HCT116 (cell line): Measurements from ENCODE around the gene CNTFR. TPM values are rescaled to one million over a fixed set of nuclear protein-coding genes. Genes with fewer than 3 reads are reported as not detected.

Experiments
- ATAC-seq: fragments of 200-7000 bp; cut with Tn5 transposase; 2 replicates; pipeline ENCODE4 v1.9.1; 2020; ENCODE audit warnings: mild to moderate bottlenecking, moderate library complexity
- BruUV-seq: library from RNA; stranded (reverse); fragments of 400-500 nt; replicated peaks from 2 replicates; lab custom pipeline; 2021; lab: Mats Ljungman, UMichigan
- CTCF ChIA-PET: fragments of 300-600 bp; sonication (Branson Sonifier 250); formaldehyde crosslinking; loops from one replicate; lab custom pipeline; 2021; ENCODE audit warnings: antibody characterized with exemption; lab: Charles Lee
- POLR2A ChIA-PET: fragments of 300-600, 350-600 bp; sonication (Branson Sonifier 250); formaldehyde crosslinking; loops from one replicate; lab custom pipeline; 2021; ENCODE audit warnings: antibody characterized with exemption; lab: Charles Lee
- RAD21 ChIA-PET, 2 experiments: fragments of 300-600 bp; sonication (Branson Sonifier 250); formaldehyde crosslinking; loops; one replicate each; lab custom pipeline; 2023; ENCODE audit warnings: low total read pairs in 2 of 2; ENCODE audit not compliant: uncharacterized antibody in 2 of 2, unreplicated experiment in 2 of 2, low non-redundant PET in 1 of 2; lab: Charles Lee
- DNase-seq: peaks from one replicate; pipeline ENCODE4 v3.0.0-alpha.2; 2010; ENCODE audit warnings: low read depth, low spot score
- H2AFZ ChIP-seq: fragments of 200-600 bp; shearing (Covaris generic), sonication (generic); 2 replicates; pipeline ENCODE4 v1.6.1; 2017; ENCODE audit warnings: low read depth, mixed run types, mixed read lengths, antibody characterized with exemption, low read length; ENCODE audit not compliant: poor library complexity, severe bottlenecking
- H3K27ac ChIP-seq: 2 replicates; pipeline ENCODE4 v1.5.1; 2012; ENCODE audit warnings: low read depth, low read length
- H3K27me3 ChIP-seq: fragments of 200-600 bp; sonication (generic); 2 replicates; pipeline ENCODE4 v1.6.1; 2016; ENCODE audit warnings: mixed run types, low read length, mixed read lengths; ENCODE audit not compliant: insufficient read depth
- H3K36me3 ChIP-seq, 2 experiments: fragments of 200-500 bp in 1 of 2; fragments of 200-600 bp in 1 of 2; sonication (Bioruptor generic) in 1 of 2; sonication (generic) in 1 of 2; 2 replicates each; pipeline versions ENCODE4 v1.5.1 to v1.6.1; 2014 to 2016; ENCODE audit warnings: low read length in 2 of 2, inconsistent platforms in 1 of 2, mixed read lengths in 1 of 2, mixed run types in 1 of 2; ENCODE audit not compliant: insufficient read depth in 2 of 2, control insufficient read depth in 1 of 2
- H3K4me1 ChIP-seq, 2 experiments: fragments of 200-600 bp in 1 of 2; sonication (generic) in 1 of 2; 2 replicates each; pipeline versions ENCODE4 v1.5.1 to v1.6.1; 2012 to 2017; ENCODE audit warnings: low read length in 2 of 2, inconsistent platforms in 1 of 2, mild to moderate bottlenecking in 1 of 2, mixed read lengths in 1 of 2, mixed run types in 1 of 2, moderate library complexity in 1 of 2; ENCODE audit not compliant: insufficient read depth in 2 of 2, control insufficient read depth in 1 of 2
- H3K4me2 ChIP-seq: fragments of 200-600 bp; sonication (generic); 2 replicates; pipeline ENCODE4 v1.6.1; 2017; ENCODE audit warnings: mixed run types, low read length, mixed read lengths
- H3K4me3 ChIP-seq, 2 experiments: fragments of 200-600 bp in 1 of 2; sonication (generic) in 1 of 2; replicated peaks in 1 of 2; 2 replicates each; pipeline ENCODE4 v1.5.1; 2011 to 2016; ENCODE audit warnings: low read length in 2 of 2, control low read depth in 1 of 2, low read depth in 1 of 2, mild to moderate bottlenecking in 1 of 2, mixed read lengths in 1 of 2, mixed run types in 1 of 2
- H3K79me2 ChIP-seq: fragments of 200-600 bp; sonication (generic); 2 replicates; pipeline ENCODE4 v1.6.1; 2017; ENCODE audit warnings: mild to moderate bottlenecking, mixed run types, low read length, moderate library complexity, mixed read lengths; ENCODE audit not compliant: insufficient read depth
- H3K9ac ChIP-seq: fragments of 200-600 bp; sonication (generic); 2 replicates; pipeline ENCODE4 v1.6.1; 2016; ENCODE audit warnings: low read length, mixed read lengths
- H3K9me2 ChIP-seq: fragments of 200-600 bp; sonication (generic), shearing (Covaris generic); 2 replicates; pipeline ENCODE4 v1.6.1; 2017; ENCODE audit warnings: mixed run types, mild to moderate bottlenecking, moderate library complexity; ENCODE audit not compliant: insufficient read depth
- H3K9me3 ChIP-seq, 2 experiments: fragments of 200-500 bp in 1 of 2; fragments of 200-600 bp in 1 of 2; sonication (Bioruptor generic) in 1 of 2; sonication (generic) in 1 of 2; 2 replicates each; pipeline ENCODE4 v1.6.1; 2014 to 2017; ENCODE audit warnings: low read length in 2 of 2, mixed read lengths in 2 of 2, inconsistent platforms in 1 of 2, low read depth in 1 of 2, mild to moderate bottlenecking in 1 of 2, mixed run types in 1 of 2, moderate library complexity in 1 of 2; ENCODE audit not compliant: control insufficient read depth in 1 of 2, insufficient read depth in 1 of 2
- H4K20me1 ChIP-seq: fragments of 200-600 bp; sonication (generic), shearing (Covaris generic); 2 replicates; pipeline ENCODE4 v1.6.1; 2017; ENCODE audit warnings: mixed run types, mild to moderate bottlenecking, moderate library complexity; ENCODE audit not compliant: insufficient read depth
- ATF3 ChIP-seq: IDR thresholded peaks from 2 replicates; pipeline ENCODE4 v1.6.1; 2012
- CEBPB ChIP-seq: IDR thresholded peaks from 2 replicates; pipeline ENCODE4 v1.6.1; 2012; ENCODE audit warnings: low read depth
- CTCF ChIP-seq, 3 experiments: fragments of 200-600 bp in 1 of 3; sonication (generic) in 1 of 3; IDR thresholded peaks in 2 of 3; conservative IDR thresholded peaks in 1 of 3; 2 replicates each; pipeline ENCODE4 v1.5.1; 2012 to 2017; ENCODE audit warnings: low read depth in 2 of 3, low read length in 2 of 3, antibody characterized with exemption in 1 of 3, borderline replicate concordance in 1 of 3, control low read depth in 1 of 3, mild to moderate bottlenecking in 1 of 3, mixed read lengths in 1 of 3, mixed run types in 1 of 3, moderate library complexity in 1 of 3; ENCODE audit not compliant: insufficient read depth in 1 of 3
- EGR1 ChIP-seq: IDR thresholded peaks from 2 replicates; pipeline ENCODE4 v1.6.1; 2012; ENCODE audit warnings: low read depth
- EZH2 ChIP-seq: fragments of 200-600 bp; sonication (generic); IDR thresholded peaks from 2 replicates; pipeline ENCODE4 v1.6.1; 2017; ENCODE audit warnings: antibody characterized with exemption, mixed run types
- EZH2phosphoT487 ChIP-seq: fragments of 200-600 bp; IDR thresholded peaks from 2 replicates; pipeline ENCODE4 v1.6.1; 2018; ENCODE audit warnings: antibody characterized with exemption, borderline replicate concordance
- FOSL1 ChIP-seq: IDR thresholded peaks from 2 replicates; pipeline ENCODE4 v1.6.1; 2012; ENCODE audit warnings: low read depth
- MAX ChIP-seq: IDR thresholded peaks from 2 replicates; pipeline ENCODE4 v1.6.1; 2012
- POLR2AphosphoS5 ChIP-seq: IDR thresholded peaks from 2 replicates; pipeline ENCODE4 v1.6.1; 2011; ENCODE audit warnings: mild to moderate bottlenecking, low read depth, low read length, moderate library complexity
- SP1 ChIP-seq: IDR thresholded peaks from 2 replicates; pipeline ENCODE4 v1.6.1; 2012; ENCODE audit warnings: low read depth
- SRF ChIP-seq: IDR thresholded peaks from 2 replicates; pipeline ENCODE4 v1.6.1; 2012; ENCODE audit warnings: low read depth
- YY1 ChIP-seq: IDR thresholded peaks from 2 replicates; pipeline ENCODE4 v1.6.1; 2011; ENCODE audit warnings: low read length, low read depth, moderate library complexity, mild to moderate bottlenecking; ENCODE audit not compliant: insufficient replicate concordance; ENCODE audit errors: extremely low read depth
- intact Hi-C: fragments of 100-400 bp; cut with micrococcal nuclease; formaldehyde crosslinking; loops from 2 replicates; pipeline ENCODE4 v1.10.0; 2022
- total RNA-seq: library from RNA; stranded (reverse); gene quantifications from one replicate; pipeline ENCODE4 v1.2.1, GENCODE V29; 2021; ENCODE audit not compliant: unreplicated experiment

CNTFR gene
- total RNA-seq, 1 experiment from 2014 or later: not detected

DNA sequence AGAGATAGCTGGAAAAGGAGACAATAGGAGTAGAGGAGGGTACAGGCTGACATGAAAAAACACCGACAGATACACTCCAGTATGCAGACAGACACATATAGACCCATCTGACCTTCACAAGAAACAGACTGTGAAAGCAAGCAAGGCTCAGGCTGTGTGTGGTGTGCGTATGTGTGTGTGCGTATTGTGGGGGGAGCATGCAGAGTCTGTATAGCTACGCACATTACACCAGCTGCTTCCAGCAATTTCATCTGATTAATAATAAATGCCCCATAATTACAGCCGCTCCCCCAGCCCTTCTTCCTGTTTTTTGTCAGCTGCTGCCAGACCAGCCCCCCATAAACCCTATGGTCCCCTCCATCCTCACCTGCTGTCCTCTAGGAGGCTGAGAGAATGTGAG lies 6.7 kb downstream of the CNTFR start:
- H3K79me2 ChIP-seq: no peaks in the 10 kb centered on the region
- POLR2A ChIA-PET: no interaction called here
- H2AFZ ChIP-seq: no peak overlapping the region
- no peak overlapping the region for H3K27ac ChIP-seq
- DNase-seq (no peak), ATAC-seq (no peak)
- H3K9me2 ChIP-seq: no peaks in the 10 kb centered on the region
- RAD21 ChIA-PET: interaction anchor here in 1 of 2 experiments (0.7 kb wide), 1 partner anchor 380 kb away, joined by 3 read pairs; no protein-coding TSS in a partner anchor
- no peak overlapping the region for H3K4me3 ChIP-seq
- no peak overlapping the region for H3K4me2 ChIP-seq
- peaks cover 13% of the 10 kb centered on the region; the same call in 1 of the 2 replicates for H3K27me3 ChIP-seq
- H4K20me1 ChIP-seq: no peaks in the 10 kb centered on the region
- no peak overlapping the region for H3K9ac ChIP-seq
- no TSS peak for BruUV-seq
- H3K36me3 ChIP-seq: no peaks in the 10 kb centered on the region
- CTCF ChIA-PET: interaction anchor here (1.6 kb wide), 1 partner anchor 9 kb away, joined by 7 read pairs; no protein-coding TSS in a partner anchor
- TF ChIP-seq CTCF (IDR thresholded peaks at IDR 0.05 in 2 of 3, conservative IDR thresholded peaks at IDR 0.05 in 1 of 3; ENCODE audit: borderline replicate concordance in 1 of 3, insufficient read depth in 1 of 3, low read depth in 2 of 3, low read length in 2 of 3) (no peak), POLR2AphosphoS5 (no peak), EZH2 (no peak), EZH2phosphoT487 (no peak), MAX (no peak), ATF3 (no peak)
- H3K4me1 ChIP-seq: no peaks in the 10 kb centered on the region
- H3K9me3 ChIP-seq: no peaks in the 10 kb centered on the region
- intact Hi-C loops: no loop called here

DNA sequence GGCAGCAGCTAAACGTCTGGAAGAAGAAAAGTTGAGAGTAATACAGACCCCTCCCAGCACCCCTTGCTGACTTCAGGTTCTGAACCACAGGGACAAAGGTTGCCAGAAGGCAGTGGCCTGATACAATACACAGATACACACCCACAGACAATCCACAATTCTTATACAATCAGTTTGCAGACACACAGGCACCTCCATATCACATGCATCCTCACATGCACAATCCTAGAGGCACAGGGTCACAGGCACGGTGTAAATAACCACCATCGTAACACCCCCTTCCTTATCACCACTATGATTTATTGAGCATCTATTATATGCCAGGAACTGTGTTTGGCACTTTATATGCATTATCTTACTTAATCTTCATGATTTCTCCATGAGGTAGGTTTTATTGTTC lies 8.2 kb downstream of the CNTFR start:
- Histone ChIP-seq H3K79me2 (no peaks in the 10 kb centered on the region), H3K4me2 (no peak overlapping the region), H3K27me3 (peaks cover 5% of the 10 kb centered on the region; the same call in 1 of the 2 replicates), H3K9ac (no peak overlapping the region), H3K4me1 (no peaks in the 10 kb centered on the region), H3K9me2 (no peaks in the 10 kb centered on the region), H3K9me3 (no peaks in the 10 kb centered on the region), H2AFZ (no peak overlapping the region), H3K27ac (no peak overlapping the region), H3K4me3 (no peak overlapping the region), H3K36me3 (no peaks in the 10 kb centered on the region), H4K20me1 (no peaks in the 10 kb centered on the region)
- DNase-seq (no peak), ATAC-seq (no peak)
- CTCF ChIA-PET: interaction anchor here (1.0 kb wide), 1 partner anchor 10 kb away, joined by 3 read pairs; no protein-coding TSS in a partner anchor
- intact Hi-C loops: no loop called here
- POLR2A ChIA-PET: no interaction called here
- RAD21 ChIA-PET: no interaction called here
- no TSS peak for BruUV-seq
- TF ChIP-seq CEBPB (no peak), FOSL1 (no peak), YY1 (no peak), EGR1 (no peak), CTCF (IDR thresholded peaks at IDR 0.05 in 2 of 3, conservative IDR thresholded peaks at IDR 0.05 in 1 of 3; ENCODE audit: borderline replicate concordance in 1 of 3, insufficient read depth in 1 of 3, low read depth in 2 of 3, low read length in 2 of 3) (no peak), POLR2AphosphoS5 (no peak), ATF3 (no peak), SP1 (no peak), SRF (no peak)
